ENCODE measurements around the gene KRTAP4-11. TPM values are rescaled to one million over a fixed set of nuclear protein-coding genes. Genes with fewer than 3 reads are reported as not detected.

The KRTAP4-11 gene
- polyA plus RNA-seq, 1 of the 3 experiments (the other 2 are of a cell fraction), result not detected

- WGBS (ENCODE audit: low lambda C conversion rate), result 8% methylated on average over 2 of the region's 2 CpGs
- CTCF ChIA-PET, result no interaction called here
- POLR2A ChIA-PET, result no interaction called here
- no peak for DNase-seq
- H3K4me1 ChIP-seq (ENCODE audit: control insufficient read depth in 1 of 2, insufficient read depth in 2 of 2, low read depth in 1 of 2, low read length in 1 of 2), result peaks cover 0 to 12% of the 10 kb centered on the region in 2 experiments; a peak in 1 of 4 replicates
- H3K9ac ChIP-seq, result no peak overlapping the region
- H3K4me2 ChIP-seq, result no peak overlapping the region
- no peaks in the 10 kb centered on the region for H3K9me2 ChIP-seq
- no peak overlapping the region for H3K4me3 ChIP-seq (ENCODE audit: low read depth in 2 of 2, low read length in 1 of 2)
- no peaks in the 10 kb centered on the region for H3K36me3 ChIP-seq (replicated peaks in 1 of 2; ENCODE audit: control insufficient read depth in 1 of 2, insufficient read depth in 2 of 2, low read length in 1 of 2)
- H3F3A ChIP-seq (replicated peaks; ENCODE audit: insufficient read depth), result no peaks in the 10 kb centered on the region
- no peak for TF ChIP-seq RXRA (IDR thresholded peaks at IDR 0.05; ENCODE audit: borderline replicate concordance, low read depth)
- TF ChIP-seq CHD2 (IDR thresholded peaks at IDR 0.05; ENCODE audit: low read length, partially characterized antibody), result no peak
- no peak for TF ChIP-seq RCOR1 (IDR thresholded peaks at IDR 0.05; ENCODE audit: low read length)
- no peak for TF ChIP-seq NRF1 (IDR thresholded peaks at IDR 0.05; ENCODE audit: low read depth, low read length)
- TF ChIP-seq FOXM1 (IDR thresholded peaks at IDR 0.05; ENCODE audit: low read depth), result no peak
- TF ChIP-seq USF1 (IDR thresholded peaks at IDR 0.05; ENCODE audit: borderline replicate concordance, low read depth), result no peak
- no peak for TF ChIP-seq JUND (IDR thresholded peaks at IDR 0.05)
- no peak for TF ChIP-seq ZBTB33 (IDR thresholded peaks at IDR 0.05; ENCODE audit: borderline replicate concordance, low read depth)
- TF ChIP-seq EP300 (IDR thresholded peaks at IDR 0.05; ENCODE audit: borderline replicate concordance in 1 of 2, low read depth in 1 of 2, low read length in 1 of 2), result no peak
- no peak for TF ChIP-seq ELF1 (IDR thresholded peaks at IDR 0.05)
- no peak for TF ChIP-seq MEF2A (IDR thresholded peaks at IDR 0.05; ENCODE audit: borderline replicate concordance, low read depth)
- TF ChIP-seq NFIC (IDR thresholded peaks at IDR 0.05; ENCODE audit: borderline replicate concordance), result no peak
- TF ChIP-seq SIN3A (IDR thresholded peaks at IDR 0.05; ENCODE audit: borderline replicate concordance, low read depth, low read length), result no peak
- no peak for TF ChIP-seq YY1 (IDR thresholded peaks at IDR 0.05; ENCODE audit: low read depth)
- TF ChIP-seq FOXJ3 (CRISPR knock-in tag; IDR thresholded peaks at IDR 0.05), result no peak
- no peak for TF ChIP-seq TAF1 (IDR thresholded peaks at IDR 0.05; ENCODE audit: borderline replicate concordance, low read depth, low read length)
- TF ChIP-seq RAD21 (IDR thresholded peaks at IDR 0.05; ENCODE audit: low read length), result no peak
- no peaks in the 10 kb centered on the region for H4K20me1 ChIP-seq (ENCODE audit: insufficient read depth)
- no peak overlapping the region for H3K27ac ChIP-seq (ENCODE audit: low read depth in 2 of 2, low read length in 1 of 2)
- no peaks in the 10 kb centered on the region for H3K9me3 ChIP-seq
- H3K79me2 ChIP-seq (ENCODE audit: insufficient read depth), result no peaks in the 10 kb centered on the region
- peak overlapping the region; percentile 66; the same call in 1 of the 2 replicates for H2AFZ ChIP-seq (ENCODE audit: low read depth)
- no peaks in the 10 kb centered on the region for H3K27me3 ChIP-seq (ENCODE audit: insufficient read depth)
Measured at GRCh38 chr17:41133880-41134735, 15.9 kb upstream of the KRTAP4-11 start.

Measured in SK-N-SH (cell line).